ENCODE results near the gene PARP12.

PARP12 gene

GRCh38 chr7:140058517-140058916, 4.2 kb downstream of the PARP12 start:
- no peak for DNase-seq

- DNase-seq = no peak
These were observed 5.6 kb downstream of the PARP12 start for GRCh38 chr7:140057143-140057535.

- DNase-seq = no peak
These were observed 6.2 kb downstream of the PARP12 start for GRCh38 chr7:140056431-140057142.

DNA sequence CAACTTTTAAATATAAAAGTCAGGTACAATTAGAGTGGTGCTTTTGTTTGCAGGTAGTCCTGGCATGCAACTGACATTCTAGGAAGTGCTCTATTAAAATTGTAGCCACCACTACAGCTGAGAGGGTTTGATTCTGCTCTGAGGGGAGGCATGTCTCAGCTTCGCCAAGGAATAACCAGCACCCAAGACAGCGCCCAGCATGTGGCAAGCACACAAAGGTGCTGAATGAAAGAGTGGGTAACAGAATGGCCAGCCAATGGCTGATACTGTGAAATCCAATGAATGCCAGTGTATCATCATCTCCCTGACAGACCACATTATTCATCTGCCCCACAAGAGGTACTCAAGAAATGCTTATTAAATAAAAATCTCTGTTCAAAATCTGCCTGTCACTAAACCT, 6.9 kb downstream of the PARP12 start:
- DNase-seq = no peak

DNA sequence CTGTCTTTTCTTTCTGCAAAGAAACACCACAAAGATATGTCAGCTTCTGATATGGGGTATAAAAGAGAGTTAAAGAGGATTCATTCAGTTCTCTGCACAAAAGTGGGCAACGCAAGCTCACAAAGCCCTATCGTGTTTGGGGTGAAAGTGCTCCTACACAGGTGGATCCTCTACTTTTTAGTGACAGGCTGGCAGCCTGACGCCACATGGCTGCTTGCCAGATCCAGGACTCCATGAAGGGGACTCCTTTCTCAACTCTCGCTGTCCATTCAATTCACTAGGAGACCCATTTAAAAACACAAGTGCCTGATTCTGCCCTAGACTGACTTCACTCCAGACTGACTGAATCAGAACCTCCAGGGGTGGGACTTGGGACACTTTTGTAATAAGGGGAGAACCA, 8.0 kb downstream of the PARP12 start:
- DNase-seq = no peak

- no peak for DNase-seq
These were observed 8.8 kb downstream of the PARP12 start for GRCh38 chr7:140053812-140054539.

GRCh38 chr7:140051820-140052219, 10.9 kb downstream of the PARP12 start:
- DNase-seq = no peak

DNA sequence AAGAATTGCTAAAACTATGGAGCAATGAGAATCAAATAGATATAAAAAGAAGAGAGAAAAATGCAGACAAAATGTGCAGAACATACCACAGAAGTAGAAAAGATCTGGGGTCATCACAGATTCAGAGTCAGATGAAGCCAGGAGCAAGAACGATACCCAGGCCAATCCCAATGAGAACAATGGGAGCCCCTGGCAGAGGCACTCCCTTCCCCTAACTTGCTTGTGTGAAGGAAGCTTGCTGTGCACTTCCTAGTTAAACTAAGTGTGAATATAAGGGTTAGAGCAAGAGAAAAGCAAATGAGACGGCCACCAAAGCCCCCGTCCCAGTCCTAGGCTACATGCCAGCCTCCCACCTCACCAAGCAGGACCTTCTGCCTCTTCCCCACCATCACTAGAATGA, 12.7 kb downstream of the PARP12 start:
- DNase-seq = no peak

GRCh38 chr7:140049339-140050024, 13.3 kb downstream of the PARP12 start:
- DNase-seq = no peak

DNA sequence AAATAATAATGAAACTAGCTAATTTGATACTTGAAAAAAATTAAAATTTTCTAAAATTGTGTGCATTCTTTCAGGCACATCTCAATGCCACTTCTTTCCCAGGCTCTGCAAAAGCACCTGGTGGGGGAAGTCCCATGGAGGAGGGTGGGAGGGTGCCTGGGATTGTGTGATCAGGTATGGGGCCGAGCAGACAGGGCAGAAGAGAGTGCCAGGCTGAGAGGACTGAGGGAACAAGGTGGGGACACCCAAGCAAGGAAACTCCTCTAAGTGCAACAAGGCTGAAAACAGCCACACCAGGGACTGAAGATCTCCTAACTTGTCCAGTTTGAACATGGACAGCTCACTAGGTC, 13.8 kb downstream of the PARP12 start:
- DNase-seq = no peak

DNA sequence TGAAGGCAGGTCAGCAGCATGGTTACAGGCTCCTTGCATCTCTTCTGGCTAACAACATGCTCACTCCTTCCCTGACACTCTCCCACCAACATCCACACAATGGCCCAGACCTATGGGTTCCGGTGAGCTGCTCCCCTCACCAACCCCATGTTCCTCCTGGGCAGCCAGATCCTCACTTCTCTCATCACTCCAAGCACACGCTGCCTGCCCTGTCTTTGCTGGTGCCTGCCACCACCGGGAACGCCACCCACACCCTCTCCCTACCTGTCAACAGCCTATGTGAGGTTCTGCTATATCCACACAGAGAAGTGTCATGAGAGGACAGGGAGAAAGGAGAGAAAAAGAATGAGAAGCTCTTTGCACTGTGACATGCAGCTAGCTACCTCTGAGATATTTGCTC, 14.6 kb downstream of the PARP12 start:
- no peak for DNase-seq

DNA sequence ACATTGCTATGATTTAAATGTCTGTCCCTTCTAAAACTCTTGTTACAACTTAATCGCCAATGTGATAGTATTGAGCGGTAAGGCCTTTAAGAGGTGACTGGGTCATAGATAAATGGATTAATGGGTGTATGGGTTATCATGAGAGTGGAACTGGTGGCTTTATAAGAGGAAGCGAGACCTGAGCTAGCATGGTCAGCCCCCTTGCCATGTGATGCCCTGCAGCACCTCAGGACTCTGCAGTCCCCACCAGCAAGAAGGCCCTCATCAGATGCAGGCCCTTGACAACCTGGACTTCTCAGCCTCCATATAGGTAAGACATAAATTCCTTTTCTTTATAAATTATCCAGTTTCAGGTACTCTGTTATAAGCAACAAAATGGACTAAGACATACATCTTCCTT, 15.6 kb downstream of the PARP12 start:
- DNase-seq = no peak

GRCh38 chr7:140045697-140046096, 17.1 kb downstream of the PARP12 start:
- no peak for DNase-seq

DNA sequence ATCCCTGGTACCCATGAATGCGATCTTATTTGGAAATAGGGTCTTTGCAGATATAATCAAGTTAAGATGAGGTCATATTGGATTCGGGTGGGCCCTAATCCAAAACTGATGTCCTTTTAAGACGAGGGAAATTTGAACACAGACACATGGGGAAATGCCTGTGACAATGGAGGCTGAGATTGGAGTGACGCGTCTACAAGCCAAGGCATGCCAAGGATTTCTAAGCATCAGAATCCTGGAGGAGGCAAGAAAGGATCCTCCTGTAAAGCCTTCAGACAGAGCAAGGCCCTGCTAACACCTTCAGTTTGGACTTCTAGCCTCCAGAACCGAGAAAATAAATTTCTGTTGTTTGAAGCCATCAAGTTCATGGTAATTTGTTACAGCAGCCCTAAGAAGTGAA, 18.5 kb downstream of the PARP12 start:
- DNase-seq = no peak

GRCh38 chr7:140042386-140042670, 20.4 kb downstream of the PARP12 start:
- no peak for DNase-seq

DNA sequence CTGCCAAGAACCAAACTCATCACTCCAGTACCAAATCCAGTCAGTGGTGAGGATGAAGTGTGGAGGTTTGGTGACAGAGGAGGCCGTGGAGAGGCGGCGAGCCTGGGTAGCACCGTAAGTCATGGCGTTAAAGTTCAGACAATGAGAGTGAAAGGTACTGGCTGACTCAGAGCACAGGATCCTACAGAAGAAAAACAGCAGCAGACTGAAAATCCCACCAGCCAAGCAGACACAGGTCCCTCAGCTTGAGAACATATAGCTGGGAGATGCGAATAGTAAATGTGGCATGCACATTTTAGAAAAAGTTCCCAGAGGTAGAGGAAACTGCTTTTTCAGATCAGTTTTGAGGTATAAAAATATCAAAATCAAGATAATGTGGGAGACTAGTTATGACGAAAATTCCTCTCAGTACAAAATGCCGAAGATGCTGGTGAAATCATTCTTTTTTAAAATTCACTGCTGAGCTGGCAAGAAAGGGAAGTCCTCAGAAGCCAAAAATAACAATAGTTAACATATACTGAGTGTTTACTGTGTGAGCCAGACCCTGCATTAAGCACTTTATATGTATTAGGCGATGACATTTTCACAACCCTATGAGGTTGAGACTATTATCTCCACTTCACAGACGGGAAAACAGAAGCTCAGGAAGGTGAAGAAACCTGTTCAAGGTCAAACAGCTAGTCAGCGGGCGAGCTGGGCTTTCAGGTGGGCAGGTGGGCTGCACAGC, 20.9 kb downstream of the PARP12 start:
- DNase-seq = no peak

DNA sequence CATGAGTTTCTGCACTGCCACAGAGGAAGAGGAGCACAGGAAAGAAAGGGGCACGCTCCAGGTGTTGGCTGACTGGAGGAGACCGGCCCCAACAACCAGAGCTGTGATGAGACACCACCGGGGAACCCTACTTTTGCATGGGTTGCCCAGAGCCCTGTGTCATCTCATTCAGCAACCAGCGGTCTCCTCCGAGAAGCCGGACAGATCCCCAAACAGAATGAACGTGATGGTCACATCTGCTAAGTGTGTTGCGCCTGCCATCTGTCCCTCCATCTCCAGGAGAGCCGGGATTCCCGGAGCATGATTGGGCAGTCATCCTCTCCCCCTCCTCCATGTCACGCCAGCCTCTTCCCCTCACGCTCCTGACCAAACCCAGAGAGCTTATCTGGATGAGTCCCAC, 22.9 kb downstream of the PARP12 start:
- no peak for DNase-seq

GRCh38 chr7:140039066-140039465, 23.7 kb downstream of the PARP12 start:
- no peak for DNase-seq

DNA sequence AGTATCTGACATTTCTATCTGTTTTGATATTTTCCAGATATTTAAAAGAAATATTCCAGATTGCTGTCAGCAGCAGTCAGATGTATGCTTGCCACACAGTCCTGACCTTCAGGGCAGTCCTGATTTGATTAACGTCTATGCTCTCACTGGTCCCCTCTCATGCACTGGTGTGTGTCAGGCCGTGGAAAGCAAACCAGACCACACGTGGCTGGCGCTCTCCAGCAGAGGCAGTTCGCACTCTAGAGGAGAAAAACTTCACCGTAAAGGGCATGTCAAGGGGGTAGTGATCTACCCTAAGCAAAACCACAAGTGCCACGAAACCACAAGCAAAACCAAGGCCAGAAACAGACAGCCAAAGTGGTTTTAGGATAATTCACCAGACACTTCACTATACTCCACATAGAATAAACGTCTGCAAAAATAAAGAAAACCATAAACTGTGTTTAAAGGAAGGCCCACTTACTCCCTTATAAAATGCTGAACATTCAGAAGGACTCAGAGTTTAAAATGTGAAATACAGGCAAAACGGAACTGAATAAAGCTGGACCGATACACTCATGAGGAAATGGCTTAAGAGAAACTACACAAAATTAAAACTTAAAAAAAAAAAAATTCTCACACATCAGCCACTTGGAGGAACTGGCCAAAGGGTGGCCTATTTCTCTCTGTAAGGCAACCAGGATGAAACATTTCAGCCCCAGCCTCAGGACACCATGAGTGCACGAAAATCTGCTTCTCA, 26.4 kb downstream of the PARP12 start:
- DNase-seq = no peak

DNA sequence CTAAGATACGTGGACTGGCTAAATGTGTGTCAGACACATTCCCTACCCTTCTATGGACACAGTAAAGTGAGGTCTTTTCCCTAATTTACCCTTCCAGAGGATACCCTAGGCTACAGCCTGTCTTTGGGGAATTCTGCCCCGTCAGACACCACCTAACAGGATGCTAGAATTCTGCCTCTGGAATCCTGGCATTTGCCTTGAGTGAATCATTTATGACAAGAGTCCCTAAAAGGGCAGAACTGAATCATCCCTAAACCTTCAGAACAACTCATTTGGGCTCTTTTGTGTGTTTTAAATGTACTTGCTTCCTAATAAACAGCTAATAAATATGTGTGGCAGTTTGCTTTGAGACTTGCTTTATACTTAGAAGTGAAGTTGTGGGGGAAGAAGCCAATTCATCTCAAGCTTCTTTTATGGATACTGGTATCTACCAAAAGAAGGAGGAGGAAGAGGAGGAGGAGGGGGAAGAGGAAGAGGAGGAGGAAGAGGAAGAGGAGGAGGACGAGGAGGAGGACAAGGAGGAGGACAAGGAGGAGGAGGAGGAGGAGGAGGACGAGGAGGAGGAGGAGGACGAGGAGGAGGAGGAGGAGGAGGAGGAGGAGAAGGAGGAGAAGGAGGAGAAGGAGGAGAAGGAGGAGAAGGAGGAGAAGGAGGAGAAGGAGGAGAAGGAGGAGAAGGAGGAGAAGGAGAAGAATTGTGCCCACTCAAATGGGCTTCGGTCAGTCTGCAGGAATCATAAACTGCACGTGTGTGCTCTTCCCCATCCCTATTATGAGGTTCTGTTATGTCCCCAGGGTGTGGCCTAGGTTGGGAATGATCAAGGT, 27.1 kb downstream of the PARP12 start:
- no peak for DNase-seq

DNA sequence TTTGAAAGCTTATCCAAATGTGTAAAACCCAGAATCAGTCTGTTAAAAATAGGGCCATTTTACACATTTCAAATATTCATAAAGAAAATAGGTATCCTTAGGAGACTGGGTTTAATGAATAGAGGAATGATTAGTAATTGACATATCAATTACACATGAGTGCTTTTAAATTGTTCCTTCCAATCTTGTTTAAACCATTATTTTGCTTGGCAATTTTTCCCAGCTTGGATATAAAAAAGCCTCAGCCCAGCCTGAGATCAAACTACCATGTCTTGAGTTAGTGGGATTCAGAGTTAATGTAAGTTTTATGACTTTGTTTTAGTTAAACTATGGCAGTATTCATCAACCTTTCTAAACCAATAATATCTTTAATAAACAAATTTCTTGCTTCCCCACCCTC, 28.3 kb downstream of the PARP12 start:
- no peak for DNase-seq

DNA sequence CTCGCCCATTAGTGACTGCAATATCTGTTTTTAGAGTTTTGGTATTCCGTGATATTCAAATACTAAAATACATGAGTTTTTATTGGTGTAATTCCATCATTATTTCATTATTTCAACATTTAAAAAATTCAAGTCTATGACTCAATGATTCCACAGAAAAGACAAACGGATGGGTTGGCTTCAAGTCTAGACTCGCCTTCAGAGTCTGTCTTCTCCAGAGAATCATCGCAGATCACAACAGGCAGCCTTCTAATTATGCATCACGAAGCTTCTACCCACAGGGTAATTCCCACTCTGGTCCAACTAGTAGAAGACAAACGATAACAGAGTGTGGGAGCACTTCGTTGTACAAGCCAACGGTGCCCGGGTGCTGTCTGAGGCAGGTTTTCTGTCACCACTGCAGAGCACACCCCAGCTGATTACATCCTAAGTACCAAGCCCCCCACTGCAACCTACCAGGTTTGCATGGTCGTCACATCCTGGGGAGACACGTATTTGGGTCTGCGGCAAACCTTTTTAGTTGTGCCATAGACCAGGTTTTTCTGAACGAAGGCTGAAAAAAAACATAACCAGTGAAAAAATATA, 28.9 kb downstream of the PARP12 start:
- no peak for DNase-seq

Measured in NCI-H2081 treated with DMSO at 0.1 percent for 48 hours (cell line).